ENCODE data around the gene RAD51B. TPM values are rescaled to one million over a fixed set of nuclear protein-coding genes. Genes with fewer than 3 reads are reported as not detected.

The RAD51B gene
- total and polyA plus RNA-seq, 2 experiments from 2014 or later: 11.7 to 17.8 TPM

GRCh38 chr14:68307790-68308168, 488.2 kb downstream of the RAD51B start:
- Histone ChIP-seq H3K27ac (no peak overlapping the region), H3K27me3 (no peaks in the 10 kb centered on the region), H3K36me3 (no peaks in the 10 kb centered on the region), H3K4me3 (no peak overlapping the region), H3K9me3 (ENCODE audit: low read depth) (no peaks in the 10 kb centered on the region), H3K4me1 (ENCODE audit: low read depth) (peaks cover 15% of the 10 kb centered on the region)
- DNase-seq (ENCODE audit: low read depth in 1 of 2, low spot score in 1 of 2): peak in 1 of 2 donors; percentile 29
- TF ChIP-seq CTCF (IDR thresholded peaks at IDR 0.05; ENCODE audit: low read depth, low read length): no peak

GRCh38 chr14:68308726-68309520, 489.3 kb downstream of the RAD51B start:
- H3K4me1 ChIP-seq (ENCODE audit: low read depth): peaks cover 15% of the 10 kb centered on the region
- H3K9me3 ChIP-seq (ENCODE audit: low read depth): no peaks in the 10 kb centered on the region
- H3K27ac ChIP-seq: no peak overlapping the region
- no peak overlapping the region for H3K4me3 ChIP-seq
- H3K36me3 ChIP-seq: no peaks in the 10 kb centered on the region
- no peaks in the 10 kb centered on the region for H3K27me3 ChIP-seq
- peak in 1 of 2 donors; percentile 12 for DNase-seq (ENCODE audit: low read depth in 1 of 2, low spot score in 1 of 2)
- no peak for TF ChIP-seq CTCF (IDR thresholded peaks at IDR 0.05; ENCODE audit: low read depth, low read length)

GRCh38 chr14:68309616-68310015, 490.0 kb downstream of the RAD51B start:
- H3K9me3 ChIP-seq (ENCODE audit: low read depth): no peaks in the 10 kb centered on the region
- H3K27me3 ChIP-seq: no peaks in the 10 kb centered on the region
- no peak overlapping the region for H3K27ac ChIP-seq
- no peaks in the 10 kb centered on the region for H3K36me3 ChIP-seq
- H3K4me1 ChIP-seq (ENCODE audit: low read depth): peaks cover 9% of the 10 kb centered on the region
- no peak overlapping the region for H3K4me3 ChIP-seq
- no peak for TF ChIP-seq CTCF (IDR thresholded peaks at IDR 0.05; ENCODE audit: low read depth, low read length)
- DNase-seq (ENCODE audit: low read depth in 1 of 2, low spot score in 1 of 2): peak in 1 of 2 donors; percentile 14

DNA sequence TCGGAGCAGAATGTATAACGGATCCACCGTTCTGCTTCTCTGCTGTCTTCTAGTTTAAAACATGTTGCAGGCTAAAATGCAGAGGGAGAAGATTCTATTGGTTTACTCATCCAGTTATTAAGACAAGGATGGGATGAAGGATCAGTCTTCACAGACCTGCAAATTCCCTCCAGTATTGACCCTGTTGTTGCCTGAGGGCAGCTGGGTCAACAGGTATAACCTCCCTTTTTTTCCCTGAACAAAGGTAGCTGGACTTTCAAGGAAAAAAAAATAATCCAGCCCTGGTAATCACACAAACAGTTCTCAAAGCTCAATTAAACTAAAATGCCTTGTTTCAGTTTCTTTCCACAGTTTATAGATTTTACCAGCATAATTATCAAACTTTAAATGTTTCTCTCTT, 492.7 kb downstream of the RAD51B start:
- TF ChIP-seq CTCF (IDR thresholded peaks at IDR 0.05; ENCODE audit: low read depth, low read length): no peak

GRCh38 chr14:68312884-68313610, 493.5 kb downstream of the RAD51B start:
- Histone ChIP-seq H3K36me3 (no peaks in the 10 kb centered on the region), H3K9me3 (ENCODE audit: low read depth) (no peaks in the 10 kb centered on the region), H3K4me3 (no peak overlapping the region), H3K4me1 (ENCODE audit: low read depth) (no peaks in the 10 kb centered on the region), H3K27ac (no peak overlapping the region), H3K27me3 (no peaks in the 10 kb centered on the region)
- no peak for DNase-seq (ENCODE audit: low read depth in 1 of 2, low spot score in 1 of 2)
- TF ChIP-seq CTCF (IDR thresholded peaks at IDR 0.05; ENCODE audit: low read depth, low read length): no peak

More for the DNA sequence above, 492.7 kb downstream of the RAD51B start:
- no peak for DNase-seq (ENCODE audit: low read depth in 1 of 2, low spot score in 1 of 2)
- H3K27ac ChIP-seq: no peak overlapping the region
- no peaks in the 10 kb centered on the region for H3K27me3 ChIP-seq
- H3K4me1 ChIP-seq (ENCODE audit: low read depth): peaks cover 1% of the 10 kb centered on the region
- no peak overlapping the region for H3K4me3 ChIP-seq
- H3K9me3 ChIP-seq (ENCODE audit: low read depth): no peaks in the 10 kb centered on the region
- no peaks in the 10 kb centered on the region for H3K36me3 ChIP-seq
